Karpas-422 (cell line): ENCODE data around the gene VPS8. TPM values are rescaled to one million over a fixed set of nuclear protein-coding genes. Genes with fewer than 3 reads are reported as not detected.

Experiments
- DNase-seq: peaks from one replicate; pipeline ENCODE4 v3.0.0-alpha.2; 2015
- H2AFZ ChIP-seq: fragments of 200-600 bp; sonication (generic); 2 replicates; pipeline ENCODE4 v1.6.1; 2014; ENCODE audit warnings: antibody characterized with exemption, low read length, mixed read lengths
- H3K27ac ChIP-seq: fragments of 200-600 bp; sonication (generic); 2 replicates; pipeline ENCODE4 v1.5.1; 2014; ENCODE audit warnings: mild to moderate bottlenecking, low read length, moderate library complexity
- H3K27me3 ChIP-seq: fragments of 200-600 bp; sonication (generic); 2 replicates; pipeline ENCODE4 v1.6.1; 2014; ENCODE audit warnings: low read length, mixed read lengths
- H3K36me3 ChIP-seq: fragments of 200-600 bp; sonication (generic); 2 replicates; pipeline ENCODE4 v1.6.1; 2014; ENCODE audit warnings: low read length, mixed read lengths; ENCODE audit not compliant: insufficient read depth
- H3K4me1 ChIP-seq: fragments of 200-600 bp; sonication (generic); 2 replicates; pipeline ENCODE4 v1.6.1; 2014; ENCODE audit warnings: mild to moderate bottlenecking, low read length, mixed read lengths
- H3K4me2 ChIP-seq: fragments of 200-600 bp; sonication (generic); 2 replicates; pipeline ENCODE4 v1.6.1; 2014; ENCODE audit warnings: low read length, low read depth, mild to moderate bottlenecking; ENCODE audit not compliant: poor library complexity, severe bottlenecking
- H3K4me3 ChIP-seq: fragments of 200-600 bp; sonication (generic); 2 replicates; pipeline ENCODE4 v1.5.1; 2014; ENCODE audit warnings: mild to moderate bottlenecking, antibody characterized with exemption, low read length, mixed read lengths
- H3K79me2 ChIP-seq: fragments of 200-600 bp; sonication (generic); 2 replicates; pipeline ENCODE4 v1.6.1; 2014; ENCODE audit warnings: mild to moderate bottlenecking, low read length, mixed read lengths
- H3K9ac ChIP-seq: fragments of 200-600 bp; sonication (generic); 2 replicates; pipeline ENCODE4 v1.6.0; 2014; ENCODE audit warnings: low read length
- H3K9me2 ChIP-seq: fragments of 200-600 bp; sonication (generic), shearing (Covaris generic); replicated peaks from 2 replicates; pipeline ENCODE4 v1.6.0; 2014; ENCODE audit warnings: mild to moderate bottlenecking, low read length, moderate library complexity; ENCODE audit not compliant: insufficient read depth
- H3K9me3 ChIP-seq: fragments of 300-700, 200-600 bp; sonication (generic); 2 replicates; pipeline ENCODE4 v1.6.1; 2014; ENCODE audit warnings: low read length, mixed read lengths
- H4K20me1 ChIP-seq: fragments of 200-600 bp; sonication (generic); 2 replicates; pipeline ENCODE4 v1.6.1; 2014; ENCODE audit warnings: mild to moderate bottlenecking, antibody characterized with exemption, low read length, low read depth; ENCODE audit not compliant: insufficient read depth
- total RNA-seq: library from RNA; depleted of rRNA; stranded (reverse); fragments of >200 nt; shearing (Covaris generic); gene quantifications from 2 replicates; pipeline ENCODE4 v1.2.3, GENCODE V29; 2014; ENCODE audit warnings: low replicate concordance

VPS8 gene
- total RNA-seq, 1 experiment from 2014 or later: 168 TPM

GRCh38 chr3:185069037-185070030 lies 257.4 kb downstream of the VPS8 start:
- no peak overlapping the region for H3K9ac ChIP-seq
- H3K36me3 ChIP-seq: no peaks in the 10 kb centered on the region
- H3K9me3 ChIP-seq: no peaks in the 10 kb centered on the region
- H2AFZ ChIP-seq: no peak overlapping the region
- no peaks in the 10 kb centered on the region for H3K9me2 ChIP-seq
- DNase-seq: peak; percentile 70
- H3K4me3 ChIP-seq: no peak overlapping the region
- H3K4me2 ChIP-seq: no peak overlapping the region
- H3K27ac ChIP-seq: no peak overlapping the region
- no peaks in the 10 kb centered on the region for H3K27me3 ChIP-seq
- H3K4me1 ChIP-seq: no peaks in the 10 kb centered on the region
- H3K79me2 ChIP-seq: no peaks in the 10 kb centered on the region
- H4K20me1 ChIP-seq: no peaks in the 10 kb centered on the region

GRCh38 chr3:185070491-185071286 lies 258.7 kb downstream of the VPS8 start:
- Histone ChIP-seq H3K9me3 (no peaks in the 10 kb centered on the region), H3K4me1 (no peaks in the 10 kb centered on the region), H3K27ac (no peak overlapping the region), H3K9ac (no peak overlapping the region), H2AFZ (no peak overlapping the region), H3K9me2 (no peaks in the 10 kb centered on the region), H3K27me3 (no peaks in the 10 kb centered on the region), H3K4me2 (no peak overlapping the region), H3K4me3 (no peak overlapping the region), H3K79me2 (no peaks in the 10 kb centered on the region), H3K36me3 (no peaks in the 10 kb centered on the region), H4K20me1 (no peaks in the 10 kb centered on the region)
- no peak for DNase-seq

- no peak overlapping the region for H3K27ac ChIP-seq
- no peak overlapping the region for H3K4me3 ChIP-seq
- H3K9me2 ChIP-seq: no peaks in the 10 kb centered on the region
- H3K9me3 ChIP-seq: no peaks in the 10 kb centered on the region
- no peaks in the 10 kb centered on the region for H3K27me3 ChIP-seq
- H3K79me2 ChIP-seq: no peaks in the 10 kb centered on the region
- H2AFZ ChIP-seq: no peak overlapping the region
- no peak overlapping the region for H3K9ac ChIP-seq
- DNase-seq: no peak
- H3K36me3 ChIP-seq: no peaks in the 10 kb centered on the region
- no peak overlapping the region for H3K4me2 ChIP-seq
- no peaks in the 10 kb centered on the region for H4K20me1 ChIP-seq
- no peaks in the 10 kb centered on the region for H3K4me1 ChIP-seq
These were observed 259.4 kb downstream of the VPS8 start for GRCh38 chr3:185071287-185071800.

- Histone ChIP-seq H3K9ac (no peak overlapping the region), H3K27me3 (no peaks in the 10 kb centered on the region), H4K20me1 (no peaks in the 10 kb centered on the region), H3K9me2 (no peaks in the 10 kb centered on the region), H3K79me2 (no peaks in the 10 kb centered on the region), H3K4me1 (no peaks in the 10 kb centered on the region), H2AFZ (no peak overlapping the region), H3K9me3 (no peaks in the 10 kb centered on the region), H3K27ac (no peak overlapping the region), H3K4me3 (no peak overlapping the region), H3K36me3 (no peaks in the 10 kb centered on the region), H3K4me2 (no peak overlapping the region)
- DNase-seq: no peak
These were observed 263.6 kb downstream of the VPS8 start for GRCh38 chr3:185075547-185075946.

GRCh38 chr3:185076219-185076618 lies 264.3 kb downstream of the VPS8 start:
- Histone ChIP-seq H3K4me1 (no peaks in the 10 kb centered on the region), H3K27me3 (no peaks in the 10 kb centered on the region), H4K20me1 (no peaks in the 10 kb centered on the region), H3K36me3 (no peaks in the 10 kb centered on the region), H3K79me2 (no peaks in the 10 kb centered on the region), H3K9ac (no peak overlapping the region), H3K9me2 (no peaks in the 10 kb centered on the region), H2AFZ (no peak overlapping the region), H3K4me3 (no peak overlapping the region), H3K4me2 (no peak overlapping the region), H3K9me3 (no peaks in the 10 kb centered on the region), H3K27ac (no peak overlapping the region)
- DNase-seq: no peak

- Histone ChIP-seq H3K9me3 (no peaks in the 10 kb centered on the region), H2AFZ (no peak overlapping the region), H3K79me2 (no peaks in the 10 kb centered on the region), H3K9me2 (no peaks in the 10 kb centered on the region), H4K20me1 (no peaks in the 10 kb centered on the region), H3K4me3 (no peak overlapping the region), H3K27ac (no peak overlapping the region), H3K4me2 (no peak overlapping the region), H3K9ac (no peak overlapping the region), H3K27me3 (no peaks in the 10 kb centered on the region), H3K4me1 (no peaks in the 10 kb centered on the region), H3K36me3 (no peaks in the 10 kb centered on the region)
- no peak for DNase-seq
These were observed 267.7 kb downstream of the VPS8 start for GRCh38 chr3:185079625-185080024.

GRCh38 chr3:185081521-185081920 lies 269.6 kb downstream of the VPS8 start:
- H3K27ac ChIP-seq: no peak overlapping the region
- H3K9ac ChIP-seq: no peak overlapping the region
- no peaks in the 10 kb centered on the region for H3K9me2 ChIP-seq
- no peaks in the 10 kb centered on the region for H3K9me3 ChIP-seq
- H4K20me1 ChIP-seq: no peaks in the 10 kb centered on the region
- H2AFZ ChIP-seq: no peak overlapping the region
- H3K36me3 ChIP-seq: no peaks in the 10 kb centered on the region
- DNase-seq: no peak
- H3K4me1 ChIP-seq: no peaks in the 10 kb centered on the region
- H3K4me3 ChIP-seq: no peak overlapping the region
- H3K27me3 ChIP-seq: no peaks in the 10 kb centered on the region
- H3K79me2 ChIP-seq: no peaks in the 10 kb centered on the region
- no peak overlapping the region for H3K4me2 ChIP-seq

GRCh38 chr3:185082149-185082548 lies 270.2 kb downstream of the VPS8 start:
- Histone ChIP-seq H3K9me2 (no peaks in the 10 kb centered on the region), H3K4me3 (no peak overlapping the region), H3K27ac (no peak overlapping the region), H3K79me2 (no peaks in the 10 kb centered on the region), H3K9ac (no peak overlapping the region), H3K27me3 (no peaks in the 10 kb centered on the region), H3K36me3 (no peaks in the 10 kb centered on the region), H3K9me3 (no peaks in the 10 kb centered on the region), H3K4me2 (no peak overlapping the region), H3K4me1 (no peaks in the 10 kb centered on the region), H4K20me1 (no peaks in the 10 kb centered on the region), H2AFZ (no peak overlapping the region)
- no peak for DNase-seq
